ENCODE results near the gene MPP7.

- TF ChIP-seq POLR2AphosphoS5 (IDR thresholded peaks at IDR 0.05): no peak
- no peak for TF ChIP-seq CTCF (IDR thresholded peaks at IDR 0.05)
- TF ChIP-seq POLR2A (IDR thresholded peaks at IDR 0.05): no peak
- TF ChIP-seq EP300 (IDR thresholded peaks at IDR 0.05): no peak
Measured at GRCh38 chr10:28317760-28318159, 14.9 kb upstream of the MPP7 start.

All from upper lobe of left lung (tissue), 4 donors.